Nephron (organoid): ENCODE measurements around the gene PDSS2.

Source experiments
- H3K27ac Mint-ChIP-seq, 3 experiments: 2 replicates each; pipeline ENCODE4 v1.8.0; 2020; ENCODE audit warnings: mixed read lengths in 3 of 3, mild to moderate bottlenecking in 2 of 3, moderate library complexity in 1 of 3
- H3K27me3 Mint-ChIP-seq: 2 replicates; pipeline ENCODE4 v1.8.0; 2021; ENCODE audit warnings: low read depth, mild to moderate bottlenecking, moderate library complexity, mixed read lengths
- H3K36me3 Mint-ChIP-seq: 2 replicates; pipeline ENCODE4 v1.8.0; 2020; ENCODE audit warnings: low read depth, mixed read lengths
- H3K4me1 Mint-ChIP-seq: 2 replicates; pipeline ENCODE4 v1.8.0; 2020; ENCODE audit warnings: mixed read lengths
- H3K4me3 Mint-ChIP-seq, 3 experiments: 2 replicates each; pipeline ENCODE4 v1.8.0; 2020; ENCODE audit warnings: mild to moderate bottlenecking in 3 of 3, mixed read lengths in 3 of 3, moderate library complexity in 2 of 3
- H3K9me3 Mint-ChIP-seq: 2 replicates; pipeline ENCODE4 v1.8.0; 2020; ENCODE audit warnings: mixed read lengths
- TF ChIP-seq, protein P1 (sequence below), 3 experiments: fragments of 200-600 bp; sonication (generic); IDR thresholded peaks; one replicate each; pipeline ENCODE4 v1.5.0; 2021; ENCODE audit warnings: antibody characterized with exemption in 3 of 3; ENCODE audit not compliant: unreplicated experiment in 3 of 3

PDSS2 gene

DNA sequence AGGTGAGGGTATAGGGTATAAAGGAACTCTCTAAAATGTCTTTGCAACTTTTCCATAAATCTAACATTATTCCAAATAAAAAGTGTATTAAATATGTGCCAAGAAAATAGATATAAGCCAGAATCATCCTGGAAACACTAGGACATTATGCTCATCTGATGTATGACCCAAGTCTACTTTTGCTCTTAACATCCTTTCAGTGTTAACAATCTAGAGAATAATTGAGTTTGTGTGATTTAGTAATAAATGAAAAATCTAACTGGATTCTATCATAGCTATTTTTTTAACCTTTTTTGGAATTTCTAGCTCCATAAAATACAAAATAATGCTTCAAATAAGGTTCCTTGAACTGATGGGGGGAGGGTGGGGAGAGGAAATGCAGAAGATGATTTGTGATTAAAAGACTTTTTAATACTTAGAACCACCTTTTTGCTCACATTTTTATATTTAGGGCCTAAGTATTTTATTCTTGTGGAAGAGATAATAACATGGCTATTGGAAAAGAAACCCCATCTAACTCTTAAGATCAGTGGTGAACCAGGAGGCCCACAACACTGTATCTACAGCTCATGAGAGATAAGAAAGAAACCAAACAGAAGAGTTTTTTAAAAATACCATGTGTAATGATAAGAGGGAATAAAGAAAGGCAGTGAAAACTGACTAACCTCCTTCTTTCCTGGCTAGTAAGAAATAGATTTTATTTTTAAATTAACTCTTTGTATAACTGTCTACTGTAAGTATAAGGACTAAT is 68.5 kb downstream of the PDSS2 start:
- no peaks in the 10 kb centered on the region for H3K27me3 Mint-ChIP-seq
- H3K9me3 Mint-ChIP-seq = peaks cover 37% of the 10 kb centered on the region

DNA sequence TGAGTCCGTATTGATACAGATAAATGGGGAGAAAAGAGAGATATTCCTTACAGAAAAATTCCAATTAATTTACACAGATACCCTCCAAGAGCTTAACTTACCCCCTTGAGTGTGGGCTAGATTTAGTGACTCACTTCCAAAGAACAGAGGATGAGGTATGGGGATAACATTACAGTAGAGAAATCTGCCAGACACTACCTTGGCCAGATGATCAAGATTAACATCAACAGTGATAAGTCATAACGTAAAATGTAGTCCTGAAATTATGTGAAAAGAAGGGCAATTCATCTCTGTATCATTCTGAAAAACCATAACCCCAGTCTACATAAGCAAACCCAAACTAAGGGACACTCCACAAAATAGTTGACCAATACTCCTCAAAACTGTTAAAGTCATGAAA is 69.3 kb downstream of the PDSS2 start:
- Mint-ChIP-seq H3K9me3 (peaks cover 33% of the 10 kb centered on the region), H3K36me3 (peaks cover 28% of the 10 kb centered on the region), H3K27ac (no peak overlapping the region), H3K4me1 (no peaks in the 10 kb centered on the region), H3K27me3 (no peaks in the 10 kb centered on the region), H3K4me3 (no peak overlapping the region)
- TF ChIP-seq, protein P1, sequence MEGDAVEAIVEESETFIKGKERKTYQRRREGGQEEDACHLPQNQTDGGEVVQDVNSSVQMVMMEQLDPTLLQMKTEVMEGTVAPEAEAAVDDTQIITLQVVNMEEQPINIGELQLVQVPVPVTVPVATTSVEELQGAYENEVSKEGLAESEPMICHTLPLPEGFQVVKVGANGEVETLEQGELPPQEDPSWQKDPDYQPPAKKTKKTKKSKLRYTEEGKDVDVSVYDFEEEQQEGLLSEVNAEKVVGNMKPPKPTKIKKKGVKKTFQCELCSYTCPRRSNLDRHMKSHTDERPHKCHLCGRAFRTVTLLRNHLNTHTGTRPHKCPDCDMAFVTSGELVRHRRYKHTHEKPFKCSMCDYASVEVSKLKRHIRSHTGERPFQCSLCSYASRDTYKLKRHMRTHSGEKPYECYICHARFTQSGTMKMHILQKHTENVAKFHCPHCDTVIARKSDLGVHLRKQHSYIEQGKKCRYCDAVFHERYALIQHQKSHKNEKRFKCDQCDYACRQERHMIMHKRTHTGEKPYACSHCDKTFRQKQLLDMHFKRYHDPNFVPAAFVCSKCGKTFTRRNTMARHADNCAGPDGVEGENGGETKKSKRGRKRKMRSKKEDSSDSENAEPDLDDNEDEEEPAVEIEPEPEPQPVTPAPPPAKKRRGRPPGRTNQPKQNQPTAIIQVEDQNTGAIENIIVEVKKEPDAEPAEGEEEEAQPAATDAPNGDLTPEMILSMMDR (IDR thresholded peaks at IDR 0.05; ENCODE audit: unreplicated experiment in 3 of 3) = no peak

More for the DNA sequence above, 68.5 kb downstream of the PDSS2 start:
- TF ChIP-seq, protein P1 (IDR thresholded peaks at IDR 0.05; ENCODE audit: unreplicated experiment in 3 of 3) = no peak
- Mint-ChIP-seq H3K4me1 (no peaks in the 10 kb centered on the region), H3K27ac (no peak overlapping the region), H3K4me3 (no peak overlapping the region), H3K36me3 (peaks cover 34% of the 10 kb centered on the region)

DNA sequence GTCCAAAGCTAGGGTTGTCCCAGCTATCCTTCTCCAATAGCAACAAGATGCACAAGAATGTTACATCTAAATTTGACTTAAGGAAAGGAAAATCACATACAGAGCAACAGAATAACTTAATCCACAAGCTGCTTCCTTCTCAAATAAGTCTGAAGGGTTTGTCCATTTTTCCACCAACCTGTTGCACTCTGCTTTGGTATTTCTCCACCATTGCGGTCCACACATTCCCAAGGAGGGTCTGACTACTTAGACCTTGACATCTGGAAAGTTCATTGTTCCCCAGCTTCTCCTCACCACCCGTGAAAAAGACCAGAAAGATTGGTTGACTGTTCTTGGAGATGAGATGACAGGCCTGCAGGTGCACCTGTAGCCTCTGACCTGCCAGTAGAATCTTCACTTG is 72.5 kb downstream of the PDSS2 start:
- Mint-ChIP-seq H3K27me3 (no peaks in the 10 kb centered on the region), H3K9me3 (peaks cover 16% of the 10 kb centered on the region), H3K4me3 (no peak overlapping the region), H3K27ac (no peak overlapping the region), H3K36me3 (peaks cover 17% of the 10 kb centered on the region), H3K4me1 (no peaks in the 10 kb centered on the region)
- TF ChIP-seq, protein P1 (IDR thresholded peaks at IDR 0.05; ENCODE audit: unreplicated experiment in 3 of 3) = no peak

DNA sequence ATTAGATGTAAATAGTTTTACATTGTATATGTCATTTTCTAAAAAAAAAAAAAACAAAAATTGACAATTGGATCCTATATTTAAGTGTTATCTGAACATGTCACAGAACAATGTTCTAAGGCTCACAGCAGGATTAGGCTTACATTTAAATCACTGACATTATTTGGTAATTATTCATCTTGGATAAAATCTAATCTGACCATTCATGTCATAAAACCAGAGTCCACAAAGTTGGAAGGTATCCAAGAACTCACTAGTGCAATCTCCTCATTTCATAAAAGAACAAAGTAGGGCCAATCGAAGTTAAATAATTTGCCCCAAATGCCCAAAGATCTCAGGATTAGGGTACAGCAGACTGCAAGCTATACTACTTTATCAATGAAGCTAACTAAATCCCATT is 73.0 kb downstream of the PDSS2 start:
- Mint-ChIP-seq H3K27ac (no peak overlapping the region), H3K36me3 (peaks cover 17% of the 10 kb centered on the region), H3K27me3 (no peaks in the 10 kb centered on the region), H3K4me3 (no peak overlapping the region), H3K4me1 (no peaks in the 10 kb centered on the region), H3K9me3 (peaks cover 16% of the 10 kb centered on the region)
- TF ChIP-seq, protein P1 (IDR thresholded peaks at IDR 0.05; ENCODE audit: unreplicated experiment in 3 of 3) = no peak

GRCh38 chr6:107383705-107384104 is 75.7 kb downstream of the PDSS2 start:
- peaks cover 25% of the 10 kb centered on the region for H3K36me3 Mint-ChIP-seq
- H3K4me3 Mint-ChIP-seq = no peak overlapping the region
- peaks cover 14% of the 10 kb centered on the region for H3K9me3 Mint-ChIP-seq
- no peaks in the 10 kb centered on the region for H3K4me1 Mint-ChIP-seq
- no peaks in the 10 kb centered on the region for H3K27me3 Mint-ChIP-seq
- TF ChIP-seq, protein P1 (IDR thresholded peaks at IDR 0.05; ENCODE audit: unreplicated experiment in 3 of 3) = no peak
- no peak overlapping the region for H3K27ac Mint-ChIP-seq

GRCh38 chr6:107374264-107374663 is 85.1 kb downstream of the PDSS2 start:
- Mint-ChIP-seq H3K27ac (no peak overlapping the region), H3K9me3 (peaks cover 26% of the 10 kb centered on the region), H3K36me3 (peaks cover 26% of the 10 kb centered on the region), H3K4me3 (no peak overlapping the region), H3K27me3 (no peaks in the 10 kb centered on the region), H3K4me1 (no peaks in the 10 kb centered on the region)
- TF ChIP-seq, protein P1 (IDR thresholded peaks at IDR 0.05; ENCODE audit: unreplicated experiment in 3 of 3) = no peak
